Retinal pigment epithelial cell (primary cell): ENCODE measurements around the gene TEX35.

Experiments used
- DNase-seq: peaks from one replicate; pipeline ENCODE4 v3.0.0-alpha.2; 2010; ENCODE audit warnings: low read depth
- H3K4me3 ChIP-seq: 2 replicates; pipeline ENCODE4 v1.5.1; 2011; ENCODE audit warnings: mild to moderate bottlenecking, low read length, control low read depth, moderate library complexity
- TF ChIP-seq, protein P1 (sequence below): conservative IDR thresholded peaks from 2 replicates; pipeline ENCODE4 v1.5.1; 2011; ENCODE audit warnings: low read depth, low read length, control low read depth, inconsistent platforms

TEX35 gene

DNA sequence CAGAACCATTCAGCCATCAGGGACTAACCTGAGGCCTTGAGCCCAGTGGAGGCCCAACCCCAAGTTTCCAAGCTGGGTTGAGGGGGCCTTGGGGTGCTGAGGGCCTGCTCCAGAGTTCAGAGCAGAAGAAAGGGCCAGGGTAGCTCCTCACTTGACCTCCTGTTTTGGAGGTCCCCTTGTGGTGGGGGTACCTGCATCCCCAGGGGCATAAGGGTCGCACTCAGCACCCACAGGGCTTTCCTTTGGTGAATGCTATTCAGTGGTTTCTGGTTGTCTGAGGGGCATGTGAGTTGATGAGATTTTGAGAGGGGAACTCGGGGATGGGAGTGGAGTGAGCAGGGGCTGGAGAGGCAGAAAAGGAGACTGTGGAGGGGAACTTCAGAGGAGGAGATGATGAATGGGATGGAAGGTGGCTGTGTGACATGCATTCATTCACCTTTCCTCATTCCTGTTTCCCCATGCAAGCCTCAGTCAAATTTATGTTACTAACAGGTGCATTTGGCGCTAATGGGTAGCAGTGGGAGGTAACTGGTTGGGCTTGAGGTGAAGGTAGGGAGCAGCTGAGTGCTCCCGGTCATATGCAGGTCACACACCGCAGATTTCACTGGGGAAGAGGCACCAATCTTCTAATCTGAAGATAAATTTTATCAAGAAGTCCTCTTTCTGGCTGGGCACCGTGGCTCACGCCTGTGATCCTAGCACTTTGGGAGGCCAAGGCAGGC lies 50.4 kb downstream of the TEX35 start:
- TF ChIP-seq, protein P1, sequence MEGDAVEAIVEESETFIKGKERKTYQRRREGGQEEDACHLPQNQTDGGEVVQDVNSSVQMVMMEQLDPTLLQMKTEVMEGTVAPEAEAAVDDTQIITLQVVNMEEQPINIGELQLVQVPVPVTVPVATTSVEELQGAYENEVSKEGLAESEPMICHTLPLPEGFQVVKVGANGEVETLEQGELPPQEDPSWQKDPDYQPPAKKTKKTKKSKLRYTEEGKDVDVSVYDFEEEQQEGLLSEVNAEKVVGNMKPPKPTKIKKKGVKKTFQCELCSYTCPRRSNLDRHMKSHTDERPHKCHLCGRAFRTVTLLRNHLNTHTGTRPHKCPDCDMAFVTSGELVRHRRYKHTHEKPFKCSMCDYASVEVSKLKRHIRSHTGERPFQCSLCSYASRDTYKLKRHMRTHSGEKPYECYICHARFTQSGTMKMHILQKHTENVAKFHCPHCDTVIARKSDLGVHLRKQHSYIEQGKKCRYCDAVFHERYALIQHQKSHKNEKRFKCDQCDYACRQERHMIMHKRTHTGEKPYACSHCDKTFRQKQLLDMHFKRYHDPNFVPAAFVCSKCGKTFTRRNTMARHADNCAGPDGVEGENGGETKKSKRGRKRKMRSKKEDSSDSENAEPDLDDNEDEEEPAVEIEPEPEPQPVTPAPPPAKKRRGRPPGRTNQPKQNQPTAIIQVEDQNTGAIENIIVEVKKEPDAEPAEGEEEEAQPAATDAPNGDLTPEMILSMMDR: no peak
- no peak for DNase-seq
- H3K4me3 ChIP-seq: no peak overlapping the region

DNA sequence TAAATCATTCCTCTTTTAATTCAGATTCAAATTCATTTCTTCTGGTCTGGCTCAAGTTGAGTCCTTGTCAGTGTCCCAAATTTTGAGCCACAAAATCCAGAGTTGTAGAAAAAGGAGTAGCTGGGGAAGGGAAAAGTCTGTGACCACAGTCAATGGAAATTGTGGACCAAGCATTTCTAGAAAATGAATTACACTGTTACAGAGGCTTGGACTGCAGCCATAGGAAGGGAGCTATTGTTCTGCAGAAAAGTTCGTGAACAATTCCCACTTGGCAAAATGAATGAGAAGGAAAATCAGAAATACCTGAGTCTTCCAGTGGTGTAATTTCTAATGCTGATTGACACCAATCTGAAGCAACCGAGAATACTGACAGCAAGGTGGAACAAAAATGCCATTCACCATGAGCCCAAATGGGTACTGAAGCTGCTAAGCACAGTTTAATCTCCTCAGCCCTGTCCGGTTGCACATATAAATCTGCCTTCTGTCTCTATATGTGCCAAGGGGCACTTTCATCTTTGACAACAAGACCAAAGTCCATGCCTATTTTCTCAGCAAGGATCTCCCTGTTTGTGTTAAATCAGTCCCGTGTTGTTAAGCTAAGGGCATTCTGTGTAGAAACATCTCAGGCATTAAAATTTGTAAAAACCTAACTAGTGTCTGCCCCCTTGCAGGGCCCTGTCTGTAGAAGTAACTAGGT lies 51.3 kb downstream of the TEX35 start:
- DNase-seq: no peak
- H3K4me3 ChIP-seq: no peak overlapping the region
- TF ChIP-seq, protein P1: no peak

DNA sequence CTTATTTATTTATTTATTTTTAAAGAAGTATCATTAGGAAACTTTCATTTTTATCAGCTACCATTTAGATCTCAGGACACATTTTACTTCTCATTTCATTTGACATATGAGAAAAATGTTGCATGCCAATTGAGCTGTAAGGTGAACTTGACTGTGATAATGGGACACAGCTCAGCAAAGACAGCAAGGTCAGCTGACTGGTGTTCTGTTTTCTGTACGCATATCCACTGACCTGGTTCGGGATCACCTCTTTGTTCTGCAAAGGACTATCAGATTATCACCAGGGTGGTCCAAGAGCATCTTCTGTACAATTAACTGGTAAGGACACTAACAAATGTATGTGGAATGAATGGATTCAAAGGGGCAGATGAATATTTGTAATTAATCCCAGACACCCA lies 51.9 kb downstream of the TEX35 start:
- no peak for DNase-seq
- TF ChIP-seq, protein P1: no peak
- no peak overlapping the region for H3K4me3 ChIP-seq

DNA sequence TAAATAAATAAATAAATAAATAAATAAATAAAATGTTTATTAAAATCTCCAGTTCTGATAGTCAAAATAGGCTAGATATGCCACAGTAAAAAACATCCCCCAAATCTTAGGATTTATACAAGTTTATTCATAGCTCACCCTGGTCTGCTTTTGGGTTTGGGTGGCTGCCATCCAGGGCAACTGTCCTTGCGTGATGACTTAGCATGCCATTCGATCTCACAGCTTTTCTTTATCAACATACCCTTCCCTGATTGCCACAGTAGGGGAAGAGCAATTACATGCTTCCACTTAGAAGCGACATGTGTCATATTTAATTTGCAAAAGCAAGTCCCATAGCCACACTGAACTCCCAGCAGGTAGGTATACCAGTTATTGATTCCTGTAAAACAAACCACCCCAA lies 52.7 kb downstream of the TEX35 start:
- DNase-seq: no peak
- H3K4me3 ChIP-seq: no peak overlapping the region
- TF ChIP-seq, protein P1: no peak

DNA sequence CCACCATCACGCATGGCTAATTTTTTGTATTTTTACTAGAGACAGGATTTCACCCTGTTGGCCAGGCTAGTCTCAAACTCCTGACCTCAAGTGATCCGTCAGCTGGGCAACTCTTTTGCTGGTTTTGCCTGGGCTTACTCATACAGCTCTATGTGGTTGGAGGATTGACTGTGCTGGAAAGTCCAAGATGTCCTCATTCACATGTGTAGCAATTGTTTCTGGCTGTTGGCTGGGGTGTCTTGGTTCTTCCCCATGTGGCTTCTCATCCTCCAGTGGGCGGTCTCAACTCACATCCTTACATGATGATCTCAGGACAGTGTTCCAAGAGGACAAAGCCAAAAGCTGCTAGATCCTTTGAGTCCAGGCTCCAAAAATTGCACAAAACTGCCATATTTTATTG lies 53.3 kb downstream of the TEX35 start:
- H3K4me3 ChIP-seq: no peak overlapping the region
- TF ChIP-seq, protein P1: no peak
- DNase-seq: no peak

- no peak for DNase-seq
- TF ChIP-seq, protein P1: no peak
- no peak overlapping the region for H3K4me3 ChIP-seq
These were observed 58.9 kb downstream of the TEX35 start for GRCh38 chr1:178571807-178572206.
